ENCODE results near the gene CAMSAP3.
"Not testable (repeated sequence)": the region's sequence is repeated elsewhere in the genome, so short reads cannot be mapped to it uniquely, and the experiment has no call there.

The CAMSAP3 gene

GRCh38 chr19:7638802-7639465, 43.3 kb downstream of the CAMSAP3 start:
- TF ChIP-seq, protein P1, sequence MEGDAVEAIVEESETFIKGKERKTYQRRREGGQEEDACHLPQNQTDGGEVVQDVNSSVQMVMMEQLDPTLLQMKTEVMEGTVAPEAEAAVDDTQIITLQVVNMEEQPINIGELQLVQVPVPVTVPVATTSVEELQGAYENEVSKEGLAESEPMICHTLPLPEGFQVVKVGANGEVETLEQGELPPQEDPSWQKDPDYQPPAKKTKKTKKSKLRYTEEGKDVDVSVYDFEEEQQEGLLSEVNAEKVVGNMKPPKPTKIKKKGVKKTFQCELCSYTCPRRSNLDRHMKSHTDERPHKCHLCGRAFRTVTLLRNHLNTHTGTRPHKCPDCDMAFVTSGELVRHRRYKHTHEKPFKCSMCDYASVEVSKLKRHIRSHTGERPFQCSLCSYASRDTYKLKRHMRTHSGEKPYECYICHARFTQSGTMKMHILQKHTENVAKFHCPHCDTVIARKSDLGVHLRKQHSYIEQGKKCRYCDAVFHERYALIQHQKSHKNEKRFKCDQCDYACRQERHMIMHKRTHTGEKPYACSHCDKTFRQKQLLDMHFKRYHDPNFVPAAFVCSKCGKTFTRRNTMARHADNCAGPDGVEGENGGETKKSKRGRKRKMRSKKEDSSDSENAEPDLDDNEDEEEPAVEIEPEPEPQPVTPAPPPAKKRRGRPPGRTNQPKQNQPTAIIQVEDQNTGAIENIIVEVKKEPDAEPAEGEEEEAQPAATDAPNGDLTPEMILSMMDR (IDR thresholded peaks at IDR 0.05; ENCODE audit: low read depth, low read length, missing control alignments) = no peak
- no peak overlapping the region for H3K4me3 ChIP-seq (replicated peaks; ENCODE audit: low read depth, low read length)
- no peak for DNase-seq (ENCODE audit: extremely low read depth, low read depth)

GRCh38 chr19:7639863-7640348, 44.2 kb downstream of the CAMSAP3 start:
- no peak for DNase-seq (ENCODE audit: extremely low read depth, low read depth)
- TF ChIP-seq, protein P1 (IDR thresholded peaks at IDR 0.05; ENCODE audit: low read depth, low read length, missing control alignments) = no peak
- H3K4me3 ChIP-seq (replicated peaks; ENCODE audit: low read depth, low read length) = no peak overlapping the region

- no peak overlapping the region for H3K4me3 ChIP-seq (replicated peaks; ENCODE audit: low read depth, low read length)
- TF ChIP-seq, protein P1 (IDR thresholded peaks at IDR 0.05; ENCODE audit: low read depth, low read length, missing control alignments) = no peak
- DNase-seq (ENCODE audit: extremely low read depth, low read depth) = no peak
These were observed 45.1 kb downstream of the CAMSAP3 start for GRCh38 chr19:7640803-7641202.

GRCh38 chr19:7641290-7642276, 45.9 kb downstream of the CAMSAP3 start:
- DNase-seq (ENCODE audit: extremely low read depth, low read depth) = no peak
- TF ChIP-seq, protein P1 (IDR thresholded peaks at IDR 0.05; ENCODE audit: low read depth, low read length, missing control alignments) = peak; percentile 8
- no peak overlapping the region for H3K4me3 ChIP-seq (replicated peaks; ENCODE audit: low read depth, low read length)

DNA sequence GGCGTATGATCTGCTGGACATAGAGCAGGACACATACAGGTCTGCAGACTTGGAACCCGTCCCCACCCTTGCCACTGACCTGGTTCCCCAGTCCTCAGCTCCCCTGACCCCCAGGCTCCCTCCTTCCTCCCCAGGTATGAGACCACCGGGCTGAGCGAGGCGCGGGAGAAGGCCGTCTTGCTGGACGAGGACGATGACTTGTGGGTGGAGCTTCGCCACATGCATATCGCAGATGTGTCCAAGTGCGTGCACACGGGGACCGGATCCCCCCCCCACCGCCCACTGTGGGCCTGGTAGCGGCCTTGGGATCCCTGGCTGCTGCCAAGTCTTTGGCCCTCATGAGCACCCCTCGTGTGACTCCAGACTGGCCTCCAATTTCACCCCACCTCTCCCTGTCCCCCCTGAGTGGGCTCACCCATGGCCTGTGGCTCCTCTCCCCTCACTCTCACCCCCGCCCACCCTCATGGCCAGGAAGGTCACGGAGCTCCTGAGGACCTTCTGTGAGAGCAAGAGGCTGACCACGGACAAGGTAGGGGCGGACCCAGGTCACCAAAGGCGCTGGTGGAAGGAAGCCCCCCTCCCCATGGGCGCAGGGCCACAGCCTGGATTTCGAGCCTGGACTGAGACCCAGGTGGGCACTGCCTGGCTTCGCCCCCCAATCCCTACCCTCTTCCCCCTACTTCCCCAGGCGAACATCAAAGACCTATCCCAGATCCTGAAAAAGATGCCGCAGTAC, 46.8 kb downstream of the CAMSAP3 start:
- TF ChIP-seq, protein P1 (IDR thresholded peaks at IDR 0.05; ENCODE audit: low read depth, low read length, missing control alignments) = no peak
- no peak overlapping the region for H3K4me3 ChIP-seq (replicated peaks; ENCODE audit: low read depth, low read length)
- no peak for DNase-seq (ENCODE audit: extremely low read depth, low read depth)

DNA sequence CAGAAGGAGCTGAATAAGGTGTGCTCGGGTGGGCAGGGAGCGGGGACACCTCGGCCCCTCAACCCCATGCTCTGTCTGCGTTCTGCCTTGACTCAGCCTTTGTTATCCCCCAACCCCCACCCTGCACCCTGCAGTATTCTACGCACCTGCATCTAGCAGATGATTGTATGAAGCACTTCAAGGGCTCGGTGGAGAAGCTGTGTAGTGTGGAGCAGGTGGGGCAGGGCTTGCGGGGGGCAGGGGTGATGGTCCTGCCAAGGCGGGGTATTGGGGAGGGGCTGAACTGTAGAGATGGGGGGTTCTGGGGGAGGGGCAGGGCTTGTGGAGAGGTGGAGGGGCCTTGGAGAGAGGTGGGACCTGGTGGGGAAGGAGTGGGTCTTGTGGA, 47.4 kb downstream of the CAMSAP3 start:
- TF ChIP-seq, protein P1 (IDR thresholded peaks at IDR 0.05; ENCODE audit: low read depth, low read length, missing control alignments) = no peak
- no peak for DNase-seq (ENCODE audit: extremely low read depth, low read depth)
- no peak overlapping the region for H3K4me3 ChIP-seq (replicated peaks; ENCODE audit: low read depth, low read length)

GRCh38 chr19:7643629-7644549, 48.2 kb downstream of the CAMSAP3 start:
- H3K4me3 ChIP-seq (replicated peaks; ENCODE audit: low read depth, low read length); DNase-seq (ENCODE audit: extremely low read depth, low read depth): not testable (repeated sequence)

Data from HFF-Myc (cell line).